ENCODE data around the gene SLC40A1. TPM values are rescaled to one million over a fixed set of nuclear protein-coding genes. Genes with fewer than 3 reads are reported as not detected.

Gene SLC40A1
- total RNA-seq, 1 experiment from 2014 or later, result not detected

DNA sequence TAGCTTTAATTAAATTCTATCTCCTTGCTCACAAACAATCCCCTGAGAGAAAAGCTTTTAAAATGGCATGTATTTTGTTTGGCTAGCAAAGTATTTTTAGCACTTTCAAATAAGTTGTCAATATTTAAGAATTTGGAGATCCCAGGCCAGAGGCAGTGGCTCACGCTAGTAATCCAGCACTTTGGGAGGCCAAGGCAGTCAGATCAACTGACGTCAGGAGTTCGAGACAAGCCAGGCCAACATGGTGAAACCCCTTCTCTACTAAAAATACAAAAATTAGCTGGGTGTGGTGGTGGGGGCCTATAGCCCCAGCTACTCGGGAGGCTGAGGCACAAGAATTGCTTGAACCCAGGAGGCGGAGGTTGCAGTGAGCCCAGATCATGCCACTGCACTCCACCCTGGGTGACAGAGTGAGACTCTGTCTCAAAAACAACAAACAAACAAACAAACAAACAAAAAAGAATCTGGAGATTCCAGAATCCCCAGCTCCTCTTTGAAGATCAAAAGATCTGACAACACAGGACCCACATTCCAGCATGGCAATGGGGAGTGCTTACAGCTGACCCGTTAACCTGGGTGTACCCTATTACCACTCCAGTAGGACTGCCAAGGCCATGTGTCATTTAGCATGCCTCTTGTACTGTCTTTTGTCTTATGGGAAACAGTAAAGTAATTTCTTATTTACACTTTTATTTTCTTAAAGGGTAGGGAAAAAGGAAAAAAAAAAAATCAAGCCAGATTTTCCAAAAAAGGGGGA, 21.9 kb downstream of the SLC40A1 start:
- no peaks in the 10 kb centered on the region for H3K36me3 Mint-ChIP-seq (ENCODE audit: insufficient read depth in 1 of 3, low read depth in 3 of 3)
- Histone ChIP-seq H3K79me2 (ENCODE audit: insufficient read depth, low read length) (no peaks in the 10 kb centered on the region), H3K23me2 (ENCODE audit: insufficient read length, low read depth, low read length, poor library complexity, severe bottlenecking) (no peaks in the 10 kb centered on the region), H3K79me1 (ENCODE audit: insufficient read depth, low read depth, low read length, poor library complexity, severe bottlenecking) (no peaks in the 10 kb centered on the region), H4K5ac (ENCODE audit: insufficient read length, low read depth, low read length) (no peak overlapping the region), H2AFZ (ENCODE audit: low read length) (no peak overlapping the region), H2AK5ac (ENCODE audit: insufficient read length, low read length) (no peak overlapping the region), H3K18ac (ENCODE audit: insufficient read length, low read depth, low read length) (no peak overlapping the region), H3K27ac (ENCODE audit: insufficient read length, low read depth, low read length) (no peak overlapping the region), H3K23ac (ENCODE audit: insufficient read length, low read depth, low read length) (no peak overlapping the region), H4K8ac (replicated peaks; ENCODE audit: insufficient read length, low read depth, low read length) (no peak overlapping the region), H4K20me1 (ENCODE audit: control insufficient read depth, insufficient read depth, insufficient read length) (no peaks in the 10 kb centered on the region), H3K4me1 (ENCODE audit: insufficient read depth, low read length) (no peaks in the 10 kb centered on the region), H3K14ac (ENCODE audit: insufficient read depth, low read length) (no peak overlapping the region), H2BK120ac (ENCODE audit: low read depth, low read length, poor library complexity, severe bottlenecking) (no peak overlapping the region), H3K9me3 (ENCODE audit: control insufficient read depth, low read depth, low read length) (no peaks in the 10 kb centered on the region), H3T11ph (ENCODE audit: low read length) (no peak overlapping the region), H3K9ac (ENCODE audit: extremely low read depth, insufficient read length, low read length) (no peak overlapping the region), H3K27me3 (ENCODE audit: insufficient read depth, low read length) (no peaks in the 10 kb centered on the region), H2BK15ac (ENCODE audit: low read depth, low read length) (no peak overlapping the region), H2BK5ac (ENCODE audit: insufficient read length, low read length) (no peak overlapping the region), H2BK20ac (ENCODE audit: low read depth, low read length, poor library complexity, severe bottlenecking) (no peak overlapping the region), H2BK12ac (ENCODE audit: insufficient read length, low read depth, low read length) (no peak overlapping the region), H3K56ac (ENCODE audit: insufficient read length, low read depth, low read length) (no peak overlapping the region), H3K4me2 (ENCODE audit: insufficient read depth, insufficient read length, low read length) (no peak overlapping the region), H4K91ac (ENCODE audit: insufficient read length, low read depth, low read length) (no peak overlapping the region), H3K4ac (ENCODE audit: low read depth, low read length) (no peak overlapping the region)
- H3K4me1 Mint-ChIP-seq, result peaks cover 6 to 11% of the 10 kb centered on the region in 2 experiments
- no peak overlapping the region for H3K27ac Mint-ChIP-seq
- no peaks in the 10 kb centered on the region; the same call in 1 of the 2 replicates for H3K27me3 Mint-ChIP-seq (ENCODE audit: low read depth)
- no peaks in the 10 kb centered on the region for H3K9me3 Mint-ChIP-seq
- WGBS (ENCODE audit: extremely low coverage, insufficient read length, low lambda C conversion rate), result no CpG with 5 or more reads among the region's 6 CpGs
- no peak overlapping the region for H3K4me3 Mint-ChIP-seq
- no peak for DNase-seq
- no peak for TF ChIP-seq CTCF (conservative IDR thresholded peaks at IDR 0.05)
